CD4-positive, alpha-beta T cell treated with Interleukin-17A for 1 hour (primary cell): ENCODE measurements around the gene TMEM62.
"Not testable (repeated sequence)": the region's sequence is repeated elsewhere in the genome, so short reads cannot be mapped to it uniquely, and the experiment has no call there.

Source experiments
- DNase-seq: peaks from one replicate; pipeline ENCODE4 v3.0.0-alpha.2; 2020

TMEM62 gene

DNA sequence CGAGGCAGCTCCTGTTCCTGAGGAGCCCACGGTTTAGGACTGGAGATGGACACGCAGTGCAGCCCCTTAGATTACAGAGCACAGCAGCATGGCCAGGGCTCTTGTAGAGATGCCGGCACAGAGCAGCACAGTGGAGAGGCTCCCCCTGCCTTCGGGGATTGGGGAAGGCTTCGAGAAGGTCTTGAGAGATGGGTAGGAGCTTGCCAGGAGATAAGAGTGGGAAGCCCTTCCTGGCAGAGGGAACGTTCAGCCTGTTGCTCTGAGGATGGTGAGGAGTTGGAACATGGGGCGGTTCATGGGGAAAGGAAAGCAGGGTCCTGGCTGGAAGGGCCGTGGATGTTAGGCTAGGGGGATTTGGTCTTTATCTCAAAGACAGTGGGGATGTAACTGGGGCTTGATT is 77.4 kb downstream of the TMEM62 start:
- DNase-seq: no peak

DNA sequence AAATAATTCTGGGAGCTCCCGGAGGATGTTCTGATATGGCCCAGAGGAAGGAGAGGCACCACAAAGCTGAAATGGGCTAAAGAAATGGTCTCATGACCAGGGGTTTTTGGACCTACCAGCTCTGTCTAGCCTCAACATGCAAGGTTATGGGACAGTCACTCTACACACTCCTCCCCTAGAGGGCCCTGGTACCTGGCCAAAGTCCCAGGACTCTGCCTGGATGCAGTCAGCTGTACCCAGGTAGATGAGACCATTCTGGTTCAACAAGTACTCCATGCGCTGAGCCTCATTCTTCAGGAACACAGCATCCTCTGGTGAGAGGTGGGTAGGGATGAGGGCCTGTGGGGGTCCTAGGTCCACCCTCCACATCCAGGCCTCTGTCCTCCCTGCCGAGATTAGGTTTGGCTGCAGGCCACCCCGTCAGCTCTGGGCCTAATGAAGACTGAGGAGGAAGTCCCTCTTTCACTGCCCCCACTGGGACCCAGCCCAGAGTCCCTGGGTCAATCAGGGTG is 77.9 kb downstream of the TMEM62 start:
- no peak for DNase-seq

DNA sequence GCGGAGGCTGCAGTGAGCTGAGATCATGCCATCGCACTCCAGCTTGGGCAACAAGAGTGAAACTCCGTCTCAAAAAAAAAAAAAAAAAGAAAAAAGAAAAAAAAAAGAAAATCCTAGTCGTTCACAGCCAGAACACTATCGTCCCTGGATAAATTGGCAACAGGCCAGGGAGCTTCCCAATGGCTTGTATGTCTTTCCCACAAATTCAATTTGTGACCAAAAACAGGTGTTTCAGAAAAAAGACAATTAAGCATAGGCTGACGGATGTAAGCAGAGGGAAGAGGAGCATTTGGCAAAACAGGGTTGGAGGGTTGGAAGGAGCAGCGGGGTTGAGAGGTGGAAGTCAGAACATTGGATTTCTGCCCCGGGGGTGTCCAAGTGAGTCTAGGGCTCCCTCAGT is 78.9 kb downstream of the TMEM62 start:
- no peak for DNase-seq

DNA sequence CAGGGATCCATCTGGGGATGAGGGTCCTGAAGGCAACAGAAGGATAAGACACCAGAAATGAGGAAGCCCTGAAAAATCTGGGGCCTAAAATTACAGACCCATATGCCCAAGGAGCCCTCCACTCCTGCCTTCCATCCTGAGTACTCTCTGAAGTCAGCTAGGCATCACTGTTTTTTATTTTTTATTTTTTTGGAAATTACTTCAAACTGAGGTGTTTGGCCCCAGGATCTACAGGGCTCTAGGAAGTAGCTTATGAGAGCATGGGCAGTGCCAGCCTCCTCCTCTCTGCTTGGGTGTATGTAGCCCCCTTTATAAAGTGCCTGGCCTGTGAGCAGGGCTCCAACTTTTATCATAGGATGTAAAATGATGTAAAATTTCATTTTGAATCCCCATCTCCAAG is 79.6 kb downstream of the TMEM62 start:
- no peak for DNase-seq

DNA sequence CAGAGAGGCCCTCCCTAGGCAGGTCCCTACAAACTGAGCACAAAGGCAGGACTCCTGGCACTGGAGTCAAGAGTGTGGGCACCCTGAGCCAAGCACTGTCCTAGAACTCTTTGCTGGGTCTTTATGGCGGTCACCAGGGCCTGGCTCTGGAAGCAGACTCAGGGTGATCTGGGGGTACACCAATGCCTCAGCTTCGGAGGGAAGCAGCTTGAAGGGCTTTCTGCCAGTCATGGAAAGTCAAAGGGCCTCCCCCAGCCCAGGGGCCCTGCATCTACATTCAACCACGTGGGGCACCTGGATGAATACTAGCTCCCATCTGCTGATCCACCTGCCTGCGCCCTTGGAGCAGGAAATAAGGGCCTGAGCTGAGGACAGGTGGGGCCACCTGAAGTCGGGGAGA is 80.1 kb downstream of the TMEM62 start:
- no peak for DNase-seq

DNA sequence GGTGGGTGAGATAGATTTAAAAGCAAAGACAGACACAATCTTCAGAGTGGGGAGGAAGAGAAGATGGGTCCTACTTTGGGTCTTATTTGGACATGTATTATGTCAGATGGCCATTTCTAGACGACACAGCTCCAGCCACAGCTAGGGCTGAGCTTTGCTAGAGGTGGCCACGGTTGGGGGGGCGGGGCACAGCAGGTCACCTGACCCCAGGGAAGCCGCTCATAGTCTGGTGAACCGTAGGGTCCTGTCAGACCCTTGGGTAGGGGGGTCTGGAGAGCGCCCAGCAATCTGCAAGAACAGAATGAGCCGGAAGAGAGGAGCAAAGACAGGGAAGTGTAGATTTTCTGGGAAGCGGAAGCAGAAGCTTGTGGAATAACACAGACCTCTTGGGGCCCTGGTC is 80.8 kb downstream of the TMEM62 start:
- no peak for DNase-seq

DNA sequence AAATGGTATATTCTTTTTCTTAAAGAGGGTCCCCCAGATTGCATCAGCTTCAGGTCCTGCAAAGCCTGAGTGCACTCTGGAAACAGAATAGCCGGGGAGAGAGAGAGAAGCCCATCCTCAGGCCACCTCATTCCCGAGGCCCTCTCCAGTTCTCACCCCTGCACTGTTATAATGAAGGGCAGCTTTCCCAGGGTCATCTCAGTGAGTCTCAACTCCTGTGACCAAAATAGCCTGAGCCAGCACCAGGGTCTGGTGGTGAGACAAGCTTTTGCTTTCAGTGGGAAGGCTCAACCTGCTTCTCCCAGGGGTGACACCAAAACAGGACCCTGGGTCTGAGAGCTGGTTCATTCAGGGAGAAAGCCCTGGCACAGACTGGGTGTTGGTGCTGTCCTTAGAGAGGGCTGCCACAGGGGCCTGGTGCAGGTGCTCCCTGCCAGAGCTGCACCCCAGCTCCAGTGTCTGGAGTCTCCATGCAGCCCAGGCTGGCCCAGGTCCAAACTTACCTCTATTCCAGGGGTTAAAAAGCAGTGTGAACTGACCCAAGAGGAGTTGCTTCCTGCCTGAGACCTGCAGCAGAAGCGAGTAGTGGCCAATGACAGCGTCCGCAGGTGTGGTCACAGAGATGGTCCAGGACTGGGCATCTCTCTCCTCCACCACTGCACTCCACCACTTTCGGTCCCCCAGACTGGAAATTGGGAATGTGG is 81.4 kb downstream of the TMEM62 start:
- no peak for DNase-seq

DNA sequence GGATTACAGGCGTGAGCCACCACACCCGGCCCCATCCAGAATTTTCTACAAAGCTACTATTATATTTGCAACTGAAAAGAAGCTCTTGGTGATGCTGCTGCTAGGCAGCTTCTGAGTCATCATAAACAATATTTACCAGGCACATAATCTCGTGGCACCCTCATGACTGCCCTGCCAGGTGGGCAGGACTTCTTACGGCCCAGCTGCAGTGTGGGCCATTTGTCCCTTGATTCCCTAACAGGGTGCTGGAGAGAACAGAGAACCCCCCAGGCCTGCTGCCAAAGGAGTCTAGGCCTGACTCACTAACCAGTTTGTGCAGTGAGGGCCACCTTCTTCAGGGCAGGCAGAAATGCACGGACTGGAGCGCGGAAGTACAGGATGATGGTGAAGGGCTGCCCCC is 82.6 kb downstream of the TMEM62 start:
- DNase-seq: no peak

DNA sequence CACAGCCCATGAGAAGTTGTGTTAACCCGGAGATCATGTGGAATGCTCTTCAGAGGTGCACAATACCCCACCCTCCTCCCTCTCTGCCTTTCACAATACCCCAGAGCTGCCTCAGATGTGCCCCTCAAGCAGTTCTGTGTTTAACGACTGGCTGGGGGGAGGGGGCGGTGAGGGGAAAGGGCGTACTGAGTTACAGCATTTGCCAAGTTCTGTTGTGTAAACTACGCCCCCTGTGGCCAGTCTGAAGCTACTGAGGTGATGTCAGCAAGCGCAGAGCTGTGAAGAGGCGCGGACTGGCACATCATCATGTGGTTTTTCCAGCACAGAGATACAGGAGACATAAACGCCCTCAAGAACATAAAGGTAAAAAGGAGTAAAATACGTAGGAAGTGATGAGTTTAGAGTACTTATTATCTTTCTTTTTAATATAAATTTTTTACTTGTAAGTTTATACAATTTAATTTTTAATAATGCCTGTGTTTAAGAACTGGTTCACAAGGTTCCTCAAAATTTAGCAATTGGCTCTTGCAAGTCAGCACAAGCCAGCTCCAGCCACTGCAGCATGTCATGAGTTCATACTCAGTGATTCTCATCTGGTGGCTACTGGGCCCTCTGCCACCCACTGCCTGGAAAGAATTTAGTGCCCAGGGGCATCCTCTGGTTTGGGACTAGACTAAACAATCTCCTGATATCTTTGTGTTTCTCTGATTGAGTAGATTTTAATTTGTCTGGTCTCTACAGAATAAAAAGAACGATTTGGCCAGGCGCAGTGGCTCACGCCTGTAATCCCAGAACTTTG is 85.7 kb downstream of the TMEM62 start:
- no peak for DNase-seq

DNA sequence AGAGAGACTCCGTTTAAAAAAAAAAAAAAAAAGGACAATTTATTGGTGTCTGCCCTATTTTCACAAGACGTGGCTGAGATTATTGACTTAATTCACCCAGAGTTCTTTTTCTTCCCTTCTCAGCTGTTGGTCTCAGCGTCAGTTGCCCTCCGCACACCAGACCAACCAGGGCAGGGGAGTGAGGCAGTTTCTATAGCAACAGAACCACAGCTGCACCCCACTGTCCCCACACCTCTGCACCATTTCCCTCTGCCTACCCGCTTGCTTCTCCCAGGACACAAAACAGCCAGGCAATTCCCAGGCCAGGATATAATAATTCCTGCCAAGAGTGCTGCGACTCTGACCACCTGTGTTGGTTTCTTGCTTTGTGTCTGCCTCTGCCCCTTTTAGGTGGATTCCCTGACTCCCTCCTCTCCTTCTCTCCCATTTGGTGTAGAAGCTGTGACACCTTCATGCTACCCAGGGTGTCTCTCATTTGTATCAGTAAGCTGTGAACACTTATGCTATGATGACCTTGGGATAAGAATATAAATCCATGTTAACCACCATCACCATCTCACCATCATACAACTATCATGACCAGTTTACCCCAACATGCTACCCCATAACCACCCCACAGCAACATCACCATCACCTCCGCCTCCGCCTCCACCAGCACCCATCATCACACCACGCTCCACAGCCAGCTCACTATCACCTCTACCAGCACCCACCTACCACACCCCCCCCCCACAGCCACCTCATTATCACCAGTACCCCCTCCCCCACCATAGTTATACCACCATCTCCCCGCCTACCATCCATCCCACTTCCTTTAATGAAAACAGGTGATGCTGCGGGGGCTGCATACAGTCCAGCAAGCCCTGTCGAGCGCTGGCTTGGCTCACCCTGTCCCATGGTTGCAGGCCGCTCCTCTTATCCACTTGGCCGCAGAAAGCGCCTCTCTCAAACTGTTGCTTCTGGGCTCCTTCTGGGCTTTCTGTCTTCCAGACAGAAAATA is 86.8 kb downstream of the TMEM62 start:
- DNase-seq: no peak

DNA sequence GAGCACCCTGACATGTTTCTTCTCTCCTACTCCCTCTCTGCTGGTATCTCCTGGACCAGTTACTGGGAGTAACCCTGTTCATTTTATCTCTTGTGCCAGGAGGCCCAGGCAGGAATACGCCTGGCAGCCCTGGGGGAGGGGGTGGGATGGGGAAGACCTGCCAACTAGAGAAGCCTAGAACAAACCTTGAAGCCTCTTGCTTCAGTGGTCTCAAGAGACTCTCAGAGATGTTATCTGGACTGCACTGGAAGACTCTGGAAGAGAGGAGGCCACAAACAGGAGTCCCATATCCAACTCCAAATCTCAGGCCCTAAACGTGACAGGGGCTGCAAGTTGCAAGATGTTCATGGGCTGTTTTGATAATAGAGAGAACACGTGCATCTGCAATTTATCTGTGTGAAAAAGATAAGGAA is 87.6 kb downstream of the TMEM62 start, which contains the start of gene EPB42:
Gene EPB42 (minus strand): TSS at position 28 of the 413 bp plus-strand sequence. CDS start 193 bp downstream, outside the sequence.
- no peak for DNase-seq

DNA sequence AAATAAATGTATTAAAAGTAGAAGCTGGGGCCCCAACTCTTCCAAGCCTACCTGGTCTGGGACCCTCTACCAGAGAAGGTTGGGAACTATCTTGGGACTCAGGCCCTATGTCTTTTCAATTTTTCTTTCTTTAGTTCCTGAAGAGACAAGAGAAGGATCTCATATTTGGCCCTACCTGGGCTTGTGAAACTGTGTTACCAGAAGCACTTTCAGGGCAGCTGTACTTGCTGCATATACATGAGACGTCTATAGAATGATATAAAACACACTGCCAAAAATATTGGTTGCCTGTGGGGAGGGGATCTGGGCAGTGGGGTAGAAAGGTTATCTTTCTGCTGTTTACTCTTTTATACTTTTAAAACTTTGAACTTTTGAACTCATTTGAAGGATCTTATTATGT is 88.0 kb downstream of the TMEM62 start:
- DNase-seq: no peak

DNA sequence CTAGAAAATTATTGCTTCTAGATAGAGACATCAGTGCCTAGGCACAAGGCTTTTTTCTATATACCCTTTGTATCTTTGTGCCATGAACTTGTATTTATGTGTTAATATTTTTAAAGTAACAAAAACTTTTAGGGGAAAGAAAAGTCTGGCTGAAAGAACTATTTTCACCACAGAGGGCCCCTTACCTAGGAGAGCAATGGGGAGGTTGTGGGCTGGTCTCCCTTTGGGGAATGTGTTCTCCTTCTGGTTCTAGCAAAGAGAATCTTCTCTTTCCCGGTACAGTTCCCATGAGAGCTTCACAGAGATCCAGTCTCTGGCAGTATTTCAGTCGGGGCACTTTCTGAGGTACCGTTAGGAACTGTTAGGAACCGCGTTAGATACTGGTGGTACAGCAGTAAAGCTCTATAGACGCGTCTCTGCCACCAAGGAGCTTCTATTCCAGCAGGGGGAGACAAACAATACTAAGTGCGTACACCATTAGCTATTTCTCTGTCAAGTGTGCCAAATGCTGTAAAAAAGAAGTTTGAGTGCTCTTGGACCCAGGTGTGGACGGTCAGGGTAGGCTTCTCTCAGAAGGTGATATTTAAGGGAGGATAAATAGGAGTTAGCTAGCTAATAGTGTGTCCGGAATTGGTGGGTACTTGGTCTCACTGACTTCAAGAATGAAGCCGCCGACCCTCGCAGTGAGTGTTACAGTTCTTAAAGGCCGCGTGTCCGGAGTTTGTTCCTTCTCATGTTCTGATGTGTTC is 92.0 kb downstream of the TMEM62 start:
- peak; percentile 65 for DNase-seq

DNA sequence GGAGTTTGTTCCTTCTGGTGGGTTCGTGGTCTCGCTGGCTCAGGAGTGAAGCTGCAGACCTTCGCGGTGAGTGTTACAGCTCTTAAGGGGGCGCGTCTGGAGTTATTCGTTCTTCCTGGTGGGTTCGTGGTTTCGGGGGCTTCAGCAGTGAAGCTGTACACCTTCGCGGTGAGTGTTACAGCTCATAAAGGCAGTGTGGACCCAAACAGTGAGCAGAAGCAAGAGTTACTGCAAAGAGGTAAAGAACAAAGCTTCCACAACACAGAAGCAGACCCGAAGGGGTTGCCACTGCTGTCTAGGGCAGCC is 92.5 kb downstream of the TMEM62 start:
- DNase-seq: not testable (repeated sequence)

DNA sequence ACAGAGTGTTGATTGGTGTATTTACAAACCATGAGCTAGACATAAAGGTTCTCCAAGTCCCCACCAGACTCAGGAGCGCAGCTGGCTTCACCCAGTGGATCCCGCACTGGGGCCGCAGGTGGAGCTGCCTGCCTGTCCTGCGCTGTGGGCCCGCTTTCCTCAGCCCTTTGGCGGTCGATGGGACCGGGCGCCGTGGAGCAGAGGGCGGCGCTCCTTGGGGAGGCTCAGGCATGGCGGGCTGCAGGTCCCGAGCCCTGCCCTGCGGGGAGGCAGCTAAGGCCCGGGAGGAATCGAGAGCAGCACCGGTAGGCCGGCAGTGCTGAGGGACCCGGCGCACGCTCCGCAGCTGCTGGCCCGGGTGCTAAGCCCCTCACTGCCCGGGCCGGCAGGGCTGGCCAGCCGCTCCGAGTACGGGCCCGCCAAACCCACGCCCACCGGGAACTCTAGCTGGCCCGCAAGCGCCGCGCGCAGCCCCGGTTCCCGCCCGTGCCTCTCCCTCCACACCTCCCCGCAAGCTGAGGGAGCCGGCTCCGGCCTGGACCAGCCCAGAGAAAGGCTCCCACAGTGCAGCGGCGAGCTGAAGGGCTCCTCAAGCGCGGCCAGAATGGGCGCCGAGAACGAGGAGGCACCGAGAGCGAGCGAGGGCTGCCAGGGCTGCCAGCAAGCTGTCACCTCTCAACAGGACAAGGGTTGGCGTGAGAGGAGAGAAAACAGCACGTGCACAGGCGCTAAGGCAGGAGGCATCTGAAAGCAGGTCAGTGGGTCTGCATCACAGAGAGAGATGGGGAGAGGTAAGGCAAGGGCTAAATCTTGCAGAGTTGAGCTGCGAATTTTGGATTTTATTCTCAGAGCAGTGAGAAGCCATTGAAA is 93.3 kb downstream of the TMEM62 start:
- DNase-seq: no peak

DNA sequence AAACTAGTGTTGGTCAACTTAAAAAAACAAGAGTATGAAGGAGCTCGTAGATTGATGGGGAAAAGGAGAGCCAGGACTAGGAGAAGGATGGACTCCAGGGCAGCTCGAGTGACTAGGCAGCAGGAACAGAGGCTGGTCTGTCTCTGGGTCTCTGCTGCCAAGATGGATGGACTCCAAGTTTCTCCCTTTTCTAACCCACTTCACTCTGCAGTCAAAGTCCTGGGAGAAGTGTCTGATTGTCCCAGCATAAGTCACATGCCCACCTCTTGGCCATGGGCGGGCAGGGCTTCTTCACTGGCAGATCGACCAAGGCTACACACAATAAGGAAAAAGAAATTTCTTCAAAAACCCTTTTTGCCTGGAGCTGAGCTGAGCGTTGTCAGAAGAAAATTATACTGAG is 96.6 kb downstream of the TMEM62 start:
- no peak for DNase-seq

DNA sequence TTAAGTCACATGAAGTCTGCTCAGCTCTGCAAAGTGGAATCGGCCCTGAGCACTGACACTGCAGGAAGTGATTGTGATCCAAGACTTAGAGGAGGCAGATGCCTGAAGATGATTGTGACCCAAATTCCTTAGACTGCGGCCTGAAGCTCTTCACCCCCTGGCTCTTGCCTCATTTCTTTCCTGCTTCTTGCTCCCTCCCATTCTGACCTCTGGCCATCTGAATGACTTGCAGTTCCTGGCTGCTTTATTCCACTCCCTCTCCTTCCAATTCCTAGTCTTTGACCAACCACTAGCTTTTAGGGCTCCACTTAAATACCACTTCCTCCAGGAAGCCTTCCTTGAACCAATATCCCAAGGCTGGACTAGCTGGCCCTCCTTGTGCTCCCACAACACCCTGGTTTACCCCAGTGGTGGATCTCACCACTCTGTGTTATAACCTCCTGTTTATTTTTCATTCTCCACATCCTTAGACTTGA is 97.3 kb downstream of the TMEM62 start:
- DNase-seq: no peak

DNA sequence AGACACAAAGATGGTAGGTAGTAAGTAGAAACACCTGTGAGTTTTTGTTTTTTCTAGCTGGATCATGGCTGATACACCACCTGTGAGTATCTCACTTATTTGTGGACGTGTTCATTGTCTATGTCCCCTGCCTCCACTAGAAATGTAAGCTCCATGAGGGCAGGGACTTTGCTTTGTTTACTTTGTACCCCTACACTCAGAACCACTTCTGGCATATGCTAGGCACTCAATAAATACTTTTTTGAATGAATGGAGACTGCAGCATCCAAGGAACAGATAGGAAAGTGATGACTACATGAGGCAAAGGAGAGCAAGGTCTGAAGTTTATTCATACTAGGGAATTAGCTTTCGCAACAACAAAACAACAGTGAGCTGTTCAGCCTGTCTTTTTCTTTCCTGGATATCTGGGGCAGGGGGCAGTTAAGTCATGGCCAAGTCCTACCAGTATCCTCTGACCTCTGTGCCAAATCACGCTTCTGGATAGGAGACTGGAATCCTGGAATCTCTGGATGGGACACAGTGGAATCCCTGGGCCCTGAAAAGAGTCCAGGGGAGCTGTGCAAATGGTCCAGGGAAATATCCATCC is 99.0 kb downstream of the TMEM62 start:
- no peak for DNase-seq
